Measurements from ENCODE around the gene LRRFIP1.

Gene LRRFIP1

GRCh38 chr2:237623428-237624403, 3.7 kb upstream of the LRRFIP1 start:
- DNase-seq: no peak

- DNase-seq: no peak
Measured at GRCh38 chr2:237624565-237624964, 2.8 kb upstream of the LRRFIP1 start.

- no peak for DNase-seq
Measured at GRCh38 chr2:237625216-237625705, 2.1 kb upstream of the LRRFIP1 start.

- DNase-seq: no peak
Measured at GRCh38 chr2:237625777-237626176, 1.6 kb upstream of the LRRFIP1 start.

- DNase-seq: no peak
Measured at GRCh38 chr2:237626813-237627440, 460 bp upstream of the LRRFIP1 start.

GRCh38 chr2:237628247-237629187, 1.1 kb downstream of the LRRFIP1 start:
- DNase-seq: no peak

GRCh38 chr2:237629188-237629534, 1.8 kb downstream of the LRRFIP1 start:
- DNase-seq: no peak

GRCh38 chr2:237629739-237630138, 2.4 kb downstream of the LRRFIP1 start:
- DNase-seq: no peak

- no peak for DNase-seq
Measured at GRCh38 chr2:237630216-237631000, 3.0 kb downstream of the LRRFIP1 start.

GRCh38 chr2:237631007-237631785, 3.8 kb downstream of the LRRFIP1 start:
- no peak for DNase-seq

GRCh38 chr2:237631801-237632585, 4.6 kb downstream of the LRRFIP1 start:
- no peak for DNase-seq

- DNase-seq: no peak
Measured at GRCh38 chr2:237633061-237633561, 5.7 kb downstream of the LRRFIP1 start.

- DNase-seq: no peak
Measured at GRCh38 chr2:237636578-237636977, 9.2 kb downstream of the LRRFIP1 start.

GRCh38 chr2:237637429-237638135, 10.2 kb downstream of the LRRFIP1 start:
- no peak for DNase-seq

GRCh38 chr2:237638176-237638575, 10.8 kb downstream of the LRRFIP1 start:
- DNase-seq: no peak

- DNase-seq: no peak
Measured at GRCh38 chr2:237639052-237639835, 11.9 kb downstream of the LRRFIP1 start.

- DNase-seq: no peak
Measured at GRCh38 chr2:237639836-237640220, 12.4 kb downstream of the LRRFIP1 start.

- no peak for DNase-seq
Measured at GRCh38 chr2:237640493-237640998, 13.2 kb downstream of the LRRFIP1 start.

Measured in SHP77 (cell line).